PFSK-1 (cell line): ENCODE results near the gene AP4S1.

ENCODE experiments used
- POLR2AphosphoS5 ChIP-seq: IDR thresholded peaks from 2 replicates; pipeline ENCODE4 v1.6.1; 2012; ENCODE audit warnings: low read depth, mild to moderate bottlenecking, control low read depth, low read length, moderate library complexity
- REST ChIP-seq, 2 experiments: IDR thresholded peaks; 2 replicates each; pipeline versions ENCODE4 v1.6.1 to v1.8.0; 2011 to 2012; ENCODE audit warnings: low read depth in 2 of 2, low read length in 2 of 2, control low read depth in 1 of 2, inconsistent platforms in 1 of 2, mild to moderate bottlenecking in 1 of 2, moderate library complexity in 1 of 2; ENCODE audit not compliant: insufficient read depth in 1 of 2
- SIN3A ChIP-seq: IDR thresholded peaks from 2 replicates; pipeline ENCODE4 v1.6.1; 2012; ENCODE audit warnings: mild to moderate bottlenecking, low read length, moderate library complexity, borderline replicate concordance; ENCODE audit not compliant: insufficient read depth
- TAF1 ChIP-seq: IDR thresholded peaks from 2 replicates; pipeline ENCODE4 v1.6.1; 2012; ENCODE audit warnings: low read length, control low read depth, borderline replicate concordance; ENCODE audit not compliant: insufficient read depth

- TF ChIP-seq REST (IDR thresholded peaks at IDR 0.05; ENCODE audit: insufficient read depth in 1 of 2, low read depth in 2 of 2, low read length in 2 of 2): no peak
- no peak for TF ChIP-seq POLR2AphosphoS5
- TF ChIP-seq TAF1: no peak
- TF ChIP-seq SIN3A: no peak
Measured at GRCh38 chr14:31043379-31043778, 17.9 kb downstream of the AP4S1 start.
